Stimulated activated CD4-positive, alpha-beta T cell treated with anti-CD3 and anti-CD28 coated beads, Interleukin-15, amount 100 ng/mL, for 24 hours (primary cell): ENCODE results near the gene RNF10.

ENCODE experiments used
- DNase-seq: peaks from one replicate; pipeline ENCODE4 v3.0.0-alpha.2; 2020

Gene RNF10

DNA sequence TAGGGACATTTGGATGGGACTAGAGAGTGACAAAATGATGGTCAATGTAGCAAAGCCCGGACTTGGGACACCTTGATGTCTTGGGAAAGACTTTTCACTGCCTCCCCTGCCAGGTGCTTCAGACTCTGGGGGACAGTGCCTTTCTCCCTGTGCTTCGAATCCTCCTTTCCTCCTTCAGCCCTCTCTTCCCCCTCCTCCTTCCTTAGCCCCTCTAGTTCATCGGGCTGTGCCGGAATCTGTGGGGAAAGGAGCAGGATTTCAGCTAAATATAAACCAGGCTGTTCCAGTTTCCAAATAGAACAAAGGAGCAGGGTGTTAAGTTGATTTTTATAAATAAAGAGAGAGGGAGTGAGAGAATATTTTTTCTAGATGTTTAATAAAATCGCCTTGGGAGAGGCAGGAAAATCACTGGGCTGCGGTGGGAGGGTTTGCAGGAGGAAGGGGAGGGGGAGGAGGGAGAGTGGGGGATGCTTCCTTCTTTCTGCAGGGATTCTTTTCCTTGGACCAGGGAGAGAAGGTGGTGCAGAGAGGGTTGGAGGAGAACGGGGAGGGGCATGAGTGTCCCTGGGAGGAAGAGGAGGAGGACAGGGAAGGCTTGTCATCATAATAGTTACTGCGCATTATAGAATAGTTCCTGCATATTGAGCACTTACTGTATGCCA lies 84.9 kb downstream of the RNF10 start:
- DNase-seq, result no peak

DNA sequence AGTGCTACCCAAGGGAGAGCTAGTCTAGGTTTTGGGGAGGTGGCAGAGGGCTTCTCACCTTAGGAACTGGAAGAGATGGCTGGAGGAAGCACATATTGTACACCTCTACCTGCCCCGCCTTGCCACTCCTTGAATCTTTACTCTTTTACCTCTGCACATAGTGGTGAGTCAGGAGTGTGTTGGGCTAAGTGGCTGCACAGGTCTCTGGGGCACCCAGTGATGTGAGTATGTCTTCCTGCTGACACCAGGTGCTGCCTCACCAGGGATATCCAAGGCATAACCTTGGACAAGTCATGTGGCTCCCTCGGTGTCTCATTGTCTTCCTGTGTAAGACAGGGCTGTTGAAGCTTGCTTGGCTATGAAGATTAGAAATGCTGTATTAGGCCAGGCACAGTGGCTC lies 86.5 kb downstream of the RNF10 start:
- no peak for DNase-seq

DNA sequence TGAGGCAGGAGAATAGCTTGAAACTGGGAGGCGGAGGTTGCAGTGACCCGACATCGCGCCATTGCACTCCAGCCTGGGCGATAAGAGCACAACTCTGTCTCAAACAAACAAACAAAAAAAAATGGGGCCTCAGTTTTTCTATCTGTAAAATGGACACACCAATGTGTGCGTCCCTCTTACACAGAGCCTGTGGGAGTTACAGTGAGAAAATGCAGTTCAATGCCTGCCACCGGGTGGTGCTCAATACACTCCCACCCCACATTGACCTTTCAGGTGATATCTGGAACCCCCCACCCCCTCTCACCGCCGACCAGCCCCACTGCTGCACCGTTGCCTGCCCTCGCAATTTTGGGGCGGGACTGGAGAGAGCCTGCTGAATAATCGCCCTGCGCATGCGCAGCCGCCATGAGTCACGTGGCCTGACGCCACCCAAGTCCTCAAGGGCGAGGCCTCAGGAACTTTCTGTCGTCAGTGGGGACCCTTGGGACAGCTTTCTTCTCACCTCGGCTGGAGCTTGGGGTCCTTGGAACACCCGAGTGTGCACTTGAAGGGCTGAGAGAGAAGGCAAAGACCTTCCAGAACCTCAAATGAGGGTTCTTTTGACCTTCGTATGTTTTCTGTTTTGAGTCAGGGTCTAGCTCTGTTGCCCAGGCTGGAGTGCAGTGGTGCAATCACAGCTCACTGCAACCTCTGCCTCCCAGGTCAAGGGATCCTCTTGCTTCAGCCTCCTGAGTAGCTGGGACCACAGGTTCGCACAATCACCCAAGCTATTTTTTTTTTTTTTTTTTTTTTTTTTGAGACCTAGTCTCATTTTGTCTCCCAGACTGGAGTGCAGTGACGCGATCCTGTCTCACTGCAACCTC lies 91.6 kb downstream of the RNF10 start:
- peak; percentile 30 for DNase-seq
